ENCODE measurements around the gene CNTF. TPM values are rescaled to one million over a fixed set of nuclear protein-coding genes. Genes with fewer than 3 reads are reported as not detected.

The CNTF gene
- total and polyA plus RNA-seq, 5 donors: 0.59 to 2.7 (median 1.0) TPM

DNA sequence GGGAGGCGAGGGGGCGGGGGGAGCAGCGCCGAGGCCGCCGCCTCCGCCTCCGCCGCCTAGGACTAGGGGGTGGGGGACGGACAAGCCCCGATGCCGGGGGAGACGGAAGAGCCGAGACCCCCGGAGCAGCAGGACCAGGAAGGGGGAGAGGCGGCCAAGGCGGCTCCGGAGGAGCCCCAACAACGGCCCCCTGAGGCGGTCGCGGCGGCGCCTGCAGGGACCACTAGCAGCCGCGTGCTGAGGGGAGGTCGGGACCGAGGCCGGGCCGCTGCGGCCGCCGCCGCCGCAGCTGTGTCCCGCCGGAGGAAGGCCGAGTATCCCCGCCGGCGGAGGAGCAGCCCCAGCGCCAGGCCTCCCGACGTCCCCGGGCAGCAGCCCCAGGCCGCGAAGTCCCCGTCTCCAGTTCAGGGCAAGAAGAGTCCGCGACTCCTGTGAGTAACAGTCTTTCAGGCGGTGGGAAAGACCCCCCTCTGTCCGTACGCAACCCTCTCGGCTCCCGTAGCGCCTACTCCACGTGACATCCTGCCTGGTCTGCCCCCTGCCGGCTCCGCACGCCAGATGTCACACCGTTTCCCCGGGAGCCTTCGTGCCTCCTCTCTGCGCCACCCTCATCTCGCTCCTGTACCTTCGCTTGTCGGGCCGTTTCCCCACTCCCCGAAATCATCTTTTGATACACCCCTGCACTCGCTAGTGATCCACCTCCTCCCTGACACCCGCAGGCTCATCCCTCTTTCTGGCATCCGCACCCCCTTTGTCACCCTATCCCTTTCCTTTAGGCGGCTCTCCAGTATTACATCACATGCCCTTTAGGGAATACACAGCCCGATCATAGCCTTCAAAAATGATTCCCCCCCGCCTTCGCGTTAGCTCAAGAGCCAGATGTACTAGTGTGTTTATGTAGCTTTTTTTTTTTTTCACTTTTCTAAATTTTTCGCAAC is 43.0 kb upstream of the CNTF start:
- H3K4me3 ChIP-seq (ENCODE audit: low read length): peak overlapping the region; percentile 87
- no peaks in the 10 kb centered on the region for H3K27me3 ChIP-seq (ENCODE audit: control insufficient read depth, insufficient read depth)
- H3K27ac ChIP-seq (ENCODE audit: low read length): peak overlapping the region; percentile 98
- intact Hi-C loops (cut with DNase I): loop anchor here in 3 of 4 donors (10.0 kb wide), 1 partner anchor 95 kb away; no protein-coding TSS in a partner anchor
- H3K9me3 ChIP-seq (ENCODE audit: control insufficient read depth, low read length): no peaks in the 10 kb centered on the region
- WGBS: under 1% methylated on average over 78 of the region's 78 CpGs
- peaks cover 2% of the 10 kb centered on the region for H3K4me1 ChIP-seq (ENCODE audit: control insufficient read depth, insufficient read depth, low read length)
- DNase-seq: peak; percentile 94 to 97 (median 96)
- peak; percentile 78 to 79 for ATAC-seq

DNA sequence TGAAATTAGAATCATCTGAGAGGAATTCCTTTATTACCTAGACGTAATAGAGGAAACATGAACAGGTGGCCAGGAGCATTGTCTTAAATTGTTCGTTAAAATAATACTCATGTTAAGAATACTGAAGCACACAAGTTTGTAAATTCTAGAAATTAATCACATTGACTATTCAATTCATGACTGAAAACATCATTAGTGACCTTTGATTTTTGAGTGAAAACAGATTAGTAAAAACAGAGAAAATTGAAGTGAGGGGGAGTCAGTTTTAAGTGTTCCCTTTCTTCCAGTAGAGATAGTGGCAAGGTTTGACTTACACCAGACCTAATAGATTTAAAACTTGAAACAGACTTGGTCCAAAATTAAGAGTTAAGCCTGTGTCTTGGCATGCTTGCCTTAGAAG is 42.2 kb upstream of the CNTF start:
- no peak for DNase-seq
- Histone ChIP-seq H3K27ac (ENCODE audit: low read length) (no peak overlapping the region), H3K9me3 (ENCODE audit: control insufficient read depth, low read length) (no peaks in the 10 kb centered on the region), H3K4me1 (ENCODE audit: control insufficient read depth, insufficient read depth, low read length) (peaks cover 2% of the 10 kb centered on the region), H3K4me3 (ENCODE audit: low read length) (peak overlapping the region; percentile 87), H3K27me3 (ENCODE audit: control insufficient read depth, insufficient read depth) (no peaks in the 10 kb centered on the region)
- no peak for ATAC-seq
- intact Hi-C loops (cut with DNase I): no loop called here
- 7% methylated on average over 2 of the region's 2 CpGs for WGBS

DNA sequence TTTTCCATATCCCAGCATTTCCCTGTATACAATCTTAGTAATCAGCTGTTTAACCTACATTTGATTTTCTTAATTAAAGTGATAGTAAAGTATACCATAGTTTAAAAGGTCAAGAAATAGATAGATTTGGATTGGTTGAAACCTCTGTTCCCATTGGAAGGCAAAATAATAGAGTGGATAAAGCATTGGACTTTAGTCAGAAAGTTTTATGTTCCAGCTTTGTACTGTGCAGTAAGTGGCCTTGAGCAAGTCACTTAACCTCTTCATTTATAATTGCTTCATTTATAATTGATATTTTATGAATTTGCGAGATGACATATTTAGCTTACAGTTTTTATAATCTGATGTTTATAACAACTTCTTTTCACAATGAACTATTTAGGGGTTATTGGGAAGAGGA is 40.0 kb upstream of the CNTF start:
- ATAC-seq: no peak
- WGBS: 91% methylated on average over 1 of the region's 1 CpG
- Histone ChIP-seq H3K9me3 (ENCODE audit: control insufficient read depth, low read length) (no peaks in the 10 kb centered on the region), H3K4me1 (ENCODE audit: control insufficient read depth, insufficient read depth, low read length) (peaks cover 2% of the 10 kb centered on the region), H3K27ac (ENCODE audit: low read length) (no peak overlapping the region), H3K27me3 (ENCODE audit: control insufficient read depth, insufficient read depth) (no peaks in the 10 kb centered on the region), H3K4me3 (ENCODE audit: low read length) (no peak overlapping the region)
- intact Hi-C loops (cut with DNase I): no loop called here
- no peak for DNase-seq

DNA sequence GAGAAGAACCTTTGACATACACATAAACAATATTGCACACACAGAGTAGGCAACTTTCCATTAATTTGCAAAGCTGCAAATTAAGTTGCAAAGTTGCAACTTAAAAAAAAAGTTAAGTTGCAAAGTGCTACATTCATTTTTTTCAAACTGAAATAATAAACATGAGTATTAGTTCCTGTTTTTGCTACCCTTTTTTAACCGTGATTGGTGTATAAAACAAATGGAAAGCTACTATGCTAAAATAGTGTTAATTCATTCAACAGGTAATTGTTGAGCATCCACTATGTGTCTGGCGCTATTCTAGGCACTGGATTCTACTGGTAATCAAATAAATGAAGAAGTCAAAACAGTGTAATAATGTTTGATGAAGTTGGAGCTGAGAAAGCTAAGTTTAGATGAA is 35.5 kb upstream of the CNTF start:
- no peaks in the 10 kb centered on the region for H3K9me3 ChIP-seq (ENCODE audit: control insufficient read depth, low read length)
- no peak overlapping the region for H3K27ac ChIP-seq (ENCODE audit: low read length)
- ATAC-seq: no peak
- no peak overlapping the region for H3K4me3 ChIP-seq (ENCODE audit: low read length)
- WGBS: 81% methylated on average over 2 of the region's 2 CpGs
- DNase-seq: no peak
- intact Hi-C loops (cut with DNase I): no loop called here
- no peaks in the 10 kb centered on the region for H3K27me3 ChIP-seq (ENCODE audit: control insufficient read depth, insufficient read depth)
- H3K4me1 ChIP-seq (ENCODE audit: control insufficient read depth, insufficient read depth, low read length): no peaks in the 10 kb centered on the region

DNA sequence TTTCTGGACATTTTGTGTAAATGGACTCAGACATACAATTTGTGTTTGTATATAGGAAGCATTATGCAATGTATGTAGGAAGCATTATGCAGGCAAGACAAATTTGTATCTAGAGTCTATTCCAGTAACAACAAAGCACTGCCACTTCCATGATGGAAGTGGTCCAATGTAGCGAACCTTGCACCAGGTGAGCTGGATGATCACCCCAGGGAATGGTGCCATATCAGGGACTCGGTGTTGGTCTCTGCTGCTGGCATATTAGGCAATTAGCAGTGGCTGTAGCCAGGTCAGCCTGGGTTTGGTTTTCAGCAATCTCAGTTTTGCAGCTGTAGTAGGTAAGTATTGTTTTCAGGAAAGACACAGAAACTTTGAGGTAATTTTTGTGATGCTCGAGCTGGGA is 30.8 kb upstream of the CNTF start:
- Histone ChIP-seq H3K27me3 (ENCODE audit: control insufficient read depth, insufficient read depth) (no peaks in the 10 kb centered on the region), H3K4me1 (ENCODE audit: control insufficient read depth, insufficient read depth, low read length) (no peaks in the 10 kb centered on the region), H3K9me3 (ENCODE audit: control insufficient read depth, low read length) (no peaks in the 10 kb centered on the region), H3K4me3 (ENCODE audit: low read length) (no peak overlapping the region), H3K27ac (ENCODE audit: low read length) (no peak overlapping the region)
- intact Hi-C loops (cut with DNase I): no loop called here
- WGBS: 93% methylated on average over 3 of the region's 3 CpGs
- ATAC-seq: no peak
- no peak for DNase-seq

DNA sequence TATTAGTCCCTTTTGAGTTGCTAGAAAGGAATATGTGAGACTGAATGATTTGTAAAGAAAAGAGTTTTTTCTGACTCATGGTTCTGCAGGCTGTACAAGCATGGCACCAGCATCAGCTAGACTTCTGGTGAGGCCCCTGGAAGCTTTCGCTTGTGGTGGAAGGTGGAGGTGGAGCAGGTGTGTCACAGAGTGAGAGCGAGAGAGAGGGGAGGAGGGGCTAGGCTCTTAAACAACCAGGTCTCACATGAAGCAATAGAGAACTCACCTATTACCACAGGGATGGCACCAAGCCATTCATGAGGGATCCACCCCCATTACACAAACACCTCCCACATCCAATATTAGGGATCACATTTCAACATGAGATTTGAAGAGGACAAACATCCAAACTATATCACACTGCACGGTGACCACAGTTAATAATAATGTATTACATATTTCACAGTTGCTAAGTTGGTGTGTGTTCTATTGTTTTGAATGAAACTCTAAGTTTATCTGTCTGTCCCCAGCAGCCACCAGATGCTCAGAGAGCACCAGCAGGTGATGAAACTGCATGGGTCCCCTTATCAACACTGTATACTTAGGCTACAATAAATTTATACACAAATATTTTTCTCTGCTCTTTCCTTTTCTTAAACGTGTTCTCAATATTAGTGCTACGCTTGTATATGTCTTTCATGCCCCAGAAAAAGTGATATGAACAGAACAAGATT is 29.5 kb upstream of the CNTF start:
- Histone ChIP-seq H3K9me3 (ENCODE audit: control insufficient read depth, low read length) (no peaks in the 10 kb centered on the region), H3K27ac (ENCODE audit: low read length) (no peak overlapping the region), H3K4me1 (ENCODE audit: control insufficient read depth, insufficient read depth, low read length) (no peaks in the 10 kb centered on the region), H3K4me3 (ENCODE audit: low read length) (no peak overlapping the region), H3K27me3 (ENCODE audit: control insufficient read depth, insufficient read depth) (no peaks in the 10 kb centered on the region)
- intact Hi-C loops (cut with DNase I): no loop called here
- no peak for DNase-seq
- 75% methylated on average over 5 of the region's 5 CpGs for WGBS
- ATAC-seq: peak in 1 of 2 donors; percentile 33

DNA sequence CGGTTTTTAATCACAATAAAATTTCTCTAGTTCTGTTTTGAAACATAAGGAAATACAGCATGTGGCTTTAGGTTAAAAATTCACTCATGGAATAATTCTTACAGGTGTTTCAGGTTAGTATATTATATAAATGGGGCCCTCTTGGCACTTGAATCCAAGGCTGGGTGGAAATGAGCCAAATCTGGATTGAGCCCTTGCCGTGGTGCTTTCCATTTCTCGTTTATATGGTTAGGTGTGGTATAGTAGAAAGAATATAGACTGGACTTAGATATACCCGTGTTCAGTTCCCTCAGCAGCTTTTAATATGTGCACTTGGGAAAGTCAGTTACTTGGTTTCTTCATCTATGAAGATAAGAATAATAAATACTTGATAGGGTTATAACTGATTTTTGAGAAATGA is 27.6 kb upstream of the CNTF start:
- no peak overlapping the region for H3K4me3 ChIP-seq (ENCODE audit: low read length)
- no peak for DNase-seq
- H3K4me1 ChIP-seq (ENCODE audit: control insufficient read depth, insufficient read depth, low read length): no peaks in the 10 kb centered on the region
- H3K27ac ChIP-seq (ENCODE audit: low read length): no peak overlapping the region
- intact Hi-C loops (cut with DNase I): no loop called here
- no peak for ATAC-seq
- H3K27me3 ChIP-seq (ENCODE audit: control insufficient read depth, insufficient read depth): no peaks in the 10 kb centered on the region
- 88% methylated on average over 4 of the region's 4 CpGs for WGBS
- H3K9me3 ChIP-seq (ENCODE audit: control insufficient read depth, low read length): no peaks in the 10 kb centered on the region

DNA sequence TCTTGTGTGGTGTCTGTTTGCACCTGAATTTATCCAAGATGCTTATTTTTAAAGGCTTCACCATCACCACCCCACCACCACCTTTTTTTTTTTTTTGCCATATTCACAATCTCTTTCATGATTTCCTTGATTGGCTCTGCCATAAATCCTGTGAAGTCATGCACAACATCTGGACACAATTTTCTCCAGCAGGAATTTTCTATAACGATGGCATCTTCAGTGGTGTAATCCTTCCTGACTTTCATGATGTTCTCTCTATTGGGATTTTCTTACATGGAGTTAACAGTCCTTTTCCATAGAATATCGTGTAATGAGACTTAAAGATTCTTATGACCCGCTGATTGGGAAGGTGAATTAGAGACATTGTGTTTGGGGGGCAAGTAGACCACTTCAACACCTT is 25.8 kb upstream of the CNTF start:
- ATAC-seq (no peak), DNase-seq (no peak)
- H3K4me1 ChIP-seq (ENCODE audit: control insufficient read depth, insufficient read depth, low read length): no peaks in the 10 kb centered on the region
- H3K4me3 ChIP-seq (ENCODE audit: low read length): no peak overlapping the region
- H3K27me3 ChIP-seq (ENCODE audit: control insufficient read depth, insufficient read depth): no peaks in the 10 kb centered on the region
- 90% methylated on average over 3 of the region's 3 CpGs for WGBS
- intact Hi-C loops (cut with DNase I): no loop called here
- H3K27ac ChIP-seq (ENCODE audit: low read length): no peak overlapping the region
- H3K9me3 ChIP-seq (ENCODE audit: control insufficient read depth, low read length): no peaks in the 10 kb centered on the region

DNA sequence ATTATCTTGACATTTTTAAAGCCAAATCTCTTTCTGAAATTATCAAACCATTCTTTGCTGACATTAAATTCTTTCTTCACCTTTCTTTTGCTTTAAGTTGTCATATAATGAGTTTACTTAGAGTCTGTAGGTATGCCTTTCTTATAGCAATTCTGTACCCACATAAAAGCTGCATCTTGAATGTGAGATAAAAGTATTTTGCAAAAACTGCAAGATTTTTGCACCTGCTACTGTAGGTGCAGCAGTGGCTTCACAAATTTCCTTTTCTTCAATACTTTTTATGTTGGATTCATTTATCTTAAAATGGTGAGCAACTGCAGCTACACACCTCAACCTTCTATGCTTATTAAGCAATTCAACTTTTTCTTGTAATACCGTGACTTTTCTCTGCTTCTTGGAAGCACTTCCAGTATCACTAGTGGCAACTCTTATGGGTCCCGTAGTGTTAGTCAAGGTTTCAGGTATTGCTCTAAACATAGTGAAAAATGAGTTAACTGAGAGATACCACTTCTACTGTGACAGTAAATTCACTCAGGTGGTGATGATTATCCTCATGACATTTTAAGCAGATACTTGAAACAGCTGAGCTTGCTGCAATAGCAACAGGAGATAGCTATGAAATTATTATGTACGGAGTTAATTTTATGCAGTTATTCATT is 24.9 kb upstream of the CNTF start:
- no peak overlapping the region for H3K27ac ChIP-seq (ENCODE audit: low read length)
- H3K4me1 ChIP-seq (ENCODE audit: control insufficient read depth, insufficient read depth, low read length): no peaks in the 10 kb centered on the region
- 70% methylated on average over 3 of the region's 3 CpGs for WGBS
- intact Hi-C loops (cut with DNase I): no loop called here
- H3K4me3 ChIP-seq (ENCODE audit: low read length): no peak overlapping the region
- ATAC-seq (no peak), DNase-seq (no peak)
- no peaks in the 10 kb centered on the region for H3K9me3 ChIP-seq (ENCODE audit: control insufficient read depth, low read length)
- no peaks in the 10 kb centered on the region for H3K27me3 ChIP-seq (ENCODE audit: control insufficient read depth, insufficient read depth)

DNA sequence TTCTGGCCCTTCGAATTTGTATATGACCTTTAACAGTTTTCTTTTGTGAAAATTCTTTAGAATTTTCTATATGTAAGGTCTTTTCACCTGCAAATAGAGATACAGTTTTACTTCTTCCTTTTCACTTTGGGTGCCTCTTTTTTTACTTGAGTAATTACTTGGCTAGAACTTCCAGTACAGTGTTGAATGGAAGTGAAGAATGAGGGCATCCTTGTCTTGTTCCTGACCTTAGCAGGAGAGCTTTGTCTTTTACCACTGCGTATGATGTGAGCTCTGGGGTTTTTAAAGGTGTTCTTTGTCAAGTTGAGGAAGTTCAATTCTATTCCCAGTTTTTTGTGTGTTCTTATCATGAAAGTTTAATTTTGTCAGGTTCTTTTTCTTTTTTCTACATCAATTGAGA is 22.0 kb upstream of the CNTF start:
- DNase-seq: no peak
- 89% methylated on average over 2 of the region's 2 CpGs for WGBS
- no peaks in the 10 kb centered on the region for H3K4me1 ChIP-seq (ENCODE audit: control insufficient read depth, insufficient read depth, low read length)
- H3K27me3 ChIP-seq (ENCODE audit: control insufficient read depth, insufficient read depth): no peaks in the 10 kb centered on the region
- no peaks in the 10 kb centered on the region for H3K9me3 ChIP-seq (ENCODE audit: control insufficient read depth, low read length)
- no peak overlapping the region for H3K27ac ChIP-seq (ENCODE audit: low read length)
- intact Hi-C loops (cut with DNase I): no loop called here
- H3K4me3 ChIP-seq (ENCODE audit: low read length): no peak overlapping the region
- ATAC-seq: no peak

All from right cardiac atrium (tissue), 5 donors.